Inferior parietal cortex (tissue), 1 donor: ENCODE results near the gene UNK.
A peak's percentile ranks its signal among the peaks of the same experiment; 100 is the strongest.

ENCODE experiments used
- DNase-seq: peaks from one replicate; pipeline ENCODE4 v3.0.0-alpha.2; 2016; ENCODE audit errors: extremely low spot score

Gene UNK

GRCh38 chr17:75834279-75834920 lies 49.8 kb downstream of the UNK start:
- DNase-seq, result no peak

- no peak for DNase-seq
Observed at GRCh38 chr17:75834928-75835653, 50.5 kb downstream of the UNK start.

GRCh38 chr17:75835654-75835987 lies 51.0 kb downstream of the UNK start:
- DNase-seq, result no peak

- DNase-seq, result no peak
Observed at GRCh38 chr17:75836605-75837004, 52.0 kb downstream of the UNK start.

GRCh38 chr17:75837899-75838298 lies 53.3 kb downstream of the UNK start:
- no peak for DNase-seq

GRCh38 chr17:75838410-75838809 lies 53.8 kb downstream of the UNK start:
- DNase-seq, result no peak

GRCh38 chr17:75839942-75840798 lies 55.6 kb downstream of the UNK start:
- DNase-seq, result no peak

GRCh38 chr17:75840799-75841164 lies 56.2 kb downstream of the UNK start:
- DNase-seq, result no peak

- no peak for DNase-seq
Observed at GRCh38 chr17:75842411-75842810, 57.8 kb downstream of the UNK start.

- no peak for DNase-seq
Observed at GRCh38 chr17:75842963-75843576, 58.5 kb downstream of the UNK start.

- DNase-seq, result no peak
Observed at GRCh38 chr17:75843577-75844529, 59.2 kb downstream of the UNK start, which contains the start of gene UNC13D. Gene UNC13D (minus strand): TSS chr17:75844404. CDS start chr17:75844337, 67 bp downstream.

- no peak for DNase-seq
Observed at GRCh38 chr17:75844530-75845057, 60.0 kb downstream of the UNK start.

- DNase-seq, result no peak
Observed at GRCh38 chr17:75845058-75845711, 60.6 kb downstream of the UNK start.

- DNase-seq, result no peak
Observed at GRCh38 chr17:75845933-75846691, 61.5 kb downstream of the UNK start.

- no peak for DNase-seq
Observed at GRCh38 chr17:75846692-75847613, 62.3 kb downstream of the UNK start.

GRCh38 chr17:75847614-75848522 lies 63.3 kb downstream of the UNK start:
- no peak for DNase-seq

GRCh38 chr17:75848523-75849278 lies 64.1 kb downstream of the UNK start:
- peak; percentile 63 for DNase-seq
